HG02623 (cell line): ENCODE results near the gene RNF123.

Experiments
- ATAC-seq: cut with Tn5 transposase; IDR thresholded peaks from one replicate; pipeline ENCODE4 v1.9.1; 2021; ENCODE audit warnings: moderate library complexity; ENCODE audit not compliant: unreplicated experiment

Gene RNF123

GRCh38 chr3:49657208-49657915 lies 32.0 kb upstream of the RNF123 start:
- no peak for ATAC-seq

DNA sequence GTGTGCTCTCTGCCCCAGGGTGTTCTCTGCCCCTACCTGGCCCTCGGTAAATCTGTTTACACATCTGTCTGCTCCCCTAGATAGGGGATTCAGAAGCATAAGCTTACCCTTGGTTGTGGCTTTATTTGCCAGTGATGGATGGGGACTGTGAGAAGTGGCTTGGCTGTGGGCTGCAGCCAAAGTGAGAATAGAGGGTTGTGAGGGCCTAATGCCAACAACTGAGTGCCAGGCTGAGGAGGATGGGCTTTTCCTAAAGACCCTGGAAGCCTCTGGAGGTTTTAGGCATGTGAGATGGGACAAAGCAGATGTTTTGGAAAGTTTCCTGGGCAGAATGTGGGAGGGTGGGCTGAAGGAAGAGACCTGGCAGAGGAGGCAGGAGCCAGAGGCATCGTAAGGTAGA lies 30.6 kb upstream of the RNF123 start:
- no peak for ATAC-seq

GRCh38 chr3:49659756-49660155 lies 29.6 kb upstream of the RNF123 start:
- ATAC-seq = no peak

- ATAC-seq = no peak
Measured at GRCh38 chr3:49661281-49661680, 28.1 kb upstream of the RNF123 start.

- no peak for ATAC-seq
Measured at GRCh38 chr3:49662021-49662420, 27.3 kb upstream of the RNF123 start.

DNA sequence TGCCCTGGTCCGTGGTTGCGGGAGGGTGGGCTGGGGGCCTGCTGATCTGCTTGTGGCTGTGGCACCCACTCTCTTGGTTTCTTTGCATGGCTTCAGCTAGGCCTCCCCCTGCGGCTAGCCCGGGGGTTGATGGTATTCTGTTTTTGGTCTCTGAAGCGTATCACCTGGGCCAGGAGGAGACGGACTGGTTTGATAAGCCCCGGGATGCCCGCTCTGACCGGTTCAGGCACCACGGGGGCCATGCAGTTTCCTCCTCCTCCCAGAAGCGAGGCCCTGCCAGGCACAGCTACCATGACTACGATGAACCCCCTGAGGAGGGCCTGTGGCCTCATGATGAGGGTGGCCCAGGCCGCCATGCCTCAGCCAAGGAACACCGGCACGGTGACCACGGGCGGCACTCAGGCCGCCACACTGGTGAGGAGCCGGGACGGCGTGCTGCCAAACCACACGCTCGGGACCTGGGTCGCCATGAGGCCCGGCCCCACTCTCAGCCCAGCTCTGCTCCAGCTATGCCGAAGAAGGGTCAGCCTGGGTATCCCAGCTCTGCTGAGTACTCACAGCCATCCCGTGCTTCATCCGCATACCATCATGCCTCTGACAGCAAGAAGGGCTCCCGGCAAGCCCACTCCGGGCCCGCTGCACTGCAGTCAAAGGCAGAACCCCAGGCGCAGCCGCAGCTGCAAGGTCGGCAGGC lies 26.5 kb upstream of the RNF123 start:
- no peak for ATAC-seq

GRCh38 chr3:49663831-49664230 lies 25.5 kb upstream of the RNF123 start:
- no peak for ATAC-seq

GRCh38 chr3:49664300-49664699 lies 25.1 kb upstream of the RNF123 start:
- ATAC-seq = no peak

- ATAC-seq = no peak
Measured at GRCh38 chr3:49665822-49666519, 23.4 kb upstream of the RNF123 start.

DNA sequence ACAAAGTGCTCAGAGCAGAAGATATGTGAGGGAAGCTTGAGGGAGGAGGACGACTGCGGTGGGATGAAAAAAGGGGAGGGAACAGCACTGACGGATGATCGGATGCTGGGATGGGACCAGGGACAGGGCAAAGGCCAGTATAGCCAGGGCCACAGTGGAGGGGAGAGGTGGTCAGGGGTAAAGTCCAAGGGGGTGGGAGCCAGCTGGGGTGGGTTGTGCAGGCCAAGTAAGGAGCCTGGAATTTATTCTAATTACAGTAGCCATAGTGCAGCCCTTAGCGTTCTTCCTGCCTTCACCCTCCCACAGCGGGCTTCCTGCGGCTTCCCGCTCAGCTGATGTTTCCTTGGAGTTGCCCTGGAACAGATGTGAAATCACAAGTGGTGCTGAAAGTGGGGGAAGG lies 22.8 kb upstream of the RNF123 start:
- no peak for ATAC-seq

GRCh38 chr3:49667701-49668413 lies 21.5 kb upstream of the RNF123 start:
- no peak for ATAC-seq

DNA sequence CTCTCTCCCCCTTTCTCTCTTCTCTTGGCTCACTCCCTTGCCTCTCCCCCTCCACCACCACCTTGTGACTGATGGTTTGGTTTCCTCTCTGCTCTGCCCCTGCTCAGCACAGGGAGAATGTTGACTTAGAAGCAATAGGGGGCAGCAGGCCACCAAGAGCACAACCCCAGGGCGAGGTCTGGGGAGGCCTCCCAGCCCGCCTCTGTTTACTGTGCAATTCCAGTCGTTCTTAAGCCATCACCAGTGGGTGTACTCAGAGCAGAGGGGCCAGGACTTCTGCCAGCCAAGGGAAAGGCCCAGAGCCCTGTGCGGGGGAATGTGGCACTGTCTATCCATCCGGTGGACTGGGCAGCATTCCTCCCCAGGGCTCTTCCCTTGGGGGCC lies 21.0 kb upstream of the RNF123 start:
- ATAC-seq = no peak

- no peak for ATAC-seq
Measured at GRCh38 chr3:49668861-49669260, 20.5 kb upstream of the RNF123 start.

- ATAC-seq = no peak
Measured at GRCh38 chr3:49669352-49669751, 20.0 kb upstream of the RNF123 start.

- no peak for ATAC-seq
Measured at GRCh38 chr3:49670940-49671290, 18.4 kb upstream of the RNF123 start.

- no peak for ATAC-seq
Measured at GRCh38 chr3:49671291-49672288, 17.8 kb upstream of the RNF123 start.

DNA sequence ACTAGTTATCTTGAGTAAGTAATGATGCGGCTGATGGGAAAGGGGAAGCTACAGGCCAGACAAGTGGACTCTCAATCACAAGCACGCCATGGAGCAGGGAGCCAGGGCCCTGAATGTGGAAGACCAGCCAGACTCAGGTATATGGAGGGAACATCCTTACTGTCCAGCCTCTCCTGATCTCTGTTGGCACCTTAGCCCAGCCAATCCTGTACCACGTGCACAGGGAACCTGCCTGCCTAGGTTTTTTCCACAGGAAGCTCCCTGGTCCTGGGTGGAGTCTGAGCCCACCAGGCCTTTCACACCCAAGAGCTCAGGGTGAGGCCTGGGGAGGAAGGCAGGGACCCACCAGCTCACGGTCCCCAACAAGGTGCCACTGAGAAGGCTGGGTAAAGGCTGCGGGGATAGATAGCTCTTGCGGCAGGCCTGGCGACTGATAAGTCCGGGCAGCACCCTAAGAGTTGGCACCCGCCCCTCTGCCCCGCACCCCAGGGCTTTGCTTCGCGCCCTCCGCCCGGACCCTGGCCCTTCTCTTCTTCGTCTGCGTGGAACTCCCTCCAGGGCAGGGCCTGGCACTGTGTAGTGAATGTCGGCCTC lies 16.1 kb upstream of the RNF123 start:
- ATAC-seq = no peak

GRCh38 chr3:49673715-49674496 lies 15.5 kb upstream of the RNF123 start, which contains the start of gene APEH:
TSS of gene APEH (plus strand) at chr3:49674351. CDS start at chr3:49674402, 51 bp downstream.
- peak; percentile 69 for ATAC-seq

- peak; percentile 11 for ATAC-seq
Measured at GRCh38 chr3:49674497-49674983, 14.8 kb upstream of the RNF123 start.
